Fibroblast of skin of scalp (primary cell): ENCODE measurements around the gene QSOX1.
A peak's percentile ranks its signal among the peaks of the same experiment; 100 is the strongest.

Experiments used
- DNase-seq: peaks from one replicate; pipeline ENCODE4 v3.0.0-alpha.2; 2013

The QSOX1 gene

DNA sequence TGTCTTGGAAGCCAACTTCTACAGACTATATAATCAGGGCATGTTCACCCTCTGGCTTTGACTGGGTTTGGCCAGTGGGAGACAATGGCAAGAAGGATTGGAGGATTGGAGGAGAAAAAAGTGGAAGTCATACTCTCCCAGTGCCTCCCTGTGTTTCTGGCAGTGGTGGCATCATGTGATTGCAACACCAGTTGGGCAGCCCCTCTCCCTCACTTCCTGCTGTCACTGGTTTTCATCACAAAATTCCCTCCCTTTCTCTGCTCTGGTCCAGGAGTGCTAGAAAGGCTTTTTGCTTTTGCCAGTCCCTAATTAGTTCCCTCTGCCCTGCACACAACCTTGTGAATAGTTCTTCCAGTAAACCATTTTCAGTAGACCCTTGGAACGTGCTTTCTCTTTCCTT is 3.7 kb upstream of the QSOX1 start:
- peak; percentile 46 for DNase-seq

DNA sequence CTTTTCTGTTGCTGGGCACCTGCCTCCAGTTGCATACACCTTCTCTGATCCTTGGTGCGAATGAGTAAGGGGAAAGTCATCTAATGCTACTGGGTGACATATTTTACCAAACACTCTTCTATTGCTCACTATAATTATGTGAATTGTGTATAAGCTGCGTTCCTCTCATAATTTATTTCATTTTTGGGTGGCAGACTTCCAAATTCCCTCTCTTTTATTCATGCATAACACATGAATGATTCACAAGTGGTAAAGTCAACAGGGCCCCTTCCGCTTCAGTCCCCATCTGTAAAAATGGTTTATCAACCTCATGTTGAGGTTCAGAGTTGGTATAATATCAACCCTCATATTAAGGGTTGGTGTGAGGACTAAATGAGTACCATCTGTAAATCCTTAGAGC is 3.2 kb upstream of the QSOX1 start:
- DNase-seq: peak; percentile 96

DNA sequence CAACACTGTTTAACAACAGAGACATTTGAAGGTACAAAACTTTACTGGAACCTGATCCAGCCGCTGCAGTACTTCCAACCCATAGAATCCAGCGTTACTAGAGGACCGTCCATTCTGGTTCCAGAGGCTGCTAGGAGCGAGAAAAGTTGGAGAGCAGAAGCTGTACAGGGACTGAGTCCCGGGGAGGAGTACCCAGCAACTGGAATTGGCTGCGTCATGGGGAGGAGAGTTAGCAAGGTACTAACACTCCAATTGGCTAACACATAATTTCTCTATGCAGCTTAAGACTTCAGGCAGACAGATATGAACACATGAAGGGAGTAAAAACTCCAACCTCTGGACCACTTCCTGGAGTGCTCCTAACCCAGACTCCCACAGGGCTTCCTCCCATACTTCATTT is 2.1 kb upstream of the QSOX1 start:
- no peak for DNase-seq

DNA sequence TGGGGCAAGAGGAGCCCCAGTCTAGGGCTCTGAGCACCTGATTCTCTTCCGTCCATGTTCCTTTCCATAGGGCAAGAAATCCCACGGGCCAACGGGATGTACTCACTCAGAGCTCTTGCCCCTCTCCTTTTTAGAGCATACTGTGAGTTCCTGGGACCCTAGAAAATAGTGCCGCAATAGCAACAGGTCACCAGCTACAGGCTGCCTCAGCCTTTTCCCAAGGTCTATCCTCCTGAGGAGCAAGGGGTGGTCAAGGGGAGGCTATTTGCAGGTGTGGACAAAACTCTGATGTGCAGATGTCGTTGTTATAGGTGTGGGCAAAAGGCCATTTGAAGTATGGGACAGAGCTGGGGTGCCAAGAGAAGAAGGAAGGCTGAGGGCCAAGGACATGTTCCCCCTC is 1.6 kb upstream of the QSOX1 start:
- DNase-seq: no peak

DNA sequence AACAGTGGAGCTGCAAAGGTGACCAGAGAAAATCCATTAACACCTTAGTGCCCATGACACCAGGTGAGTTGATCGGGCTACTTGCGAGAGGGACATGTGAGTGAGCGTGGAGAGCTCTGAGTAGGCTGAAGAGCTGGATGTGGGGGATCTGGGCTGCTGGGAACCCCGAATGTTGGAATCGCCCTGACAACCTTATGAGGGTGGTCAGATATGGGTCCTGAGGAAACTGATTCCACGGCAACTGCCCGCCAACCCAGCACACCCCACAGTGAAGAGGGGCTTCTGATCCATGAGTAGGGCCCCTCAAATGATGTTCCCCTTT is 705 bp upstream of the QSOX1 start:
- DNase-seq: no peak

DNA sequence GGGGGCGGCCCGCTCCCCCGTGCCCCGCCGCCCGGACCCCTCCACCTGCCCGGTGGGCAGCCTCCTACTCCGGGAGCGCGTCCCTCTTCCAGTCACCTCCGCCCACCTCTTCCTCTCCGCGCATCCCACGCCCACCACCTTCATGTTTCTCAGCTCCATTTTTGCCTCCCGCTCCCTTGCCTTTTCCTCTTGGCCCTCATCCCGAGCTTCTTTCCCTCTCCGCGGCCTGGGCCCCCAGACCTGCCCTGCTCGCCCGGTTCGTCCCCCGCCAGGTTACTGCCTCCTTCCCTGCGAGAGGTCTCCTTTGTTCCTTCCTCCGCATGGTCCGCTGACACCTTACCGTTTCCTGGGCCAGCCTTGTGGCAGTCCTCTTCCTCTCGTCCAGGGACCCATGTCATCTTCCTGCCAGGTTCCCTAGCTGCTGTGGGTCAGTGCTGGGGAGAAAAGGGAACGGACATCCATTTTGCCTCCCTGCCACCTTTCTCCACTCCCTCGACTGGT is 563 bp downstream of the QSOX1 start:
- DNase-seq: no peak

DNA sequence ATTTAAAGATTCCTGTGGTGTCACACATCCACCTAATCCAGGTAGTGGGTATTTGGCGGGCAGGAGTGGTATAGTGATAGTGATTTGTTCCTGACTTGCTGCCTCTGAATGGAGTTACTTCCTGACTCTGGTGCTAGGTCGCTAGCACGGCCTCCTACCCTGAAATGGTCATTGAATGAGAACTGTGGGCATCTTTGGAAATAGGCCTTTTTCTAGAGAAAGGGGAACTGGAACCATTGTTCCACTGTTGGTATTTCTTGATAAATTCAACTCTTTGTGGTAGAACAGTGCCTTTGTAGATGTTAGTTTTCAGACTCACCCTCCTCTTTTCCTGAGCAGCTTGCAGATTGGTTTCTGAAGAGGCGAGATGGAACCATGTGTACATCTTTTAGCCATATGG is 1.5 kb downstream of the QSOX1 start:
- DNase-seq: no peak

DNA sequence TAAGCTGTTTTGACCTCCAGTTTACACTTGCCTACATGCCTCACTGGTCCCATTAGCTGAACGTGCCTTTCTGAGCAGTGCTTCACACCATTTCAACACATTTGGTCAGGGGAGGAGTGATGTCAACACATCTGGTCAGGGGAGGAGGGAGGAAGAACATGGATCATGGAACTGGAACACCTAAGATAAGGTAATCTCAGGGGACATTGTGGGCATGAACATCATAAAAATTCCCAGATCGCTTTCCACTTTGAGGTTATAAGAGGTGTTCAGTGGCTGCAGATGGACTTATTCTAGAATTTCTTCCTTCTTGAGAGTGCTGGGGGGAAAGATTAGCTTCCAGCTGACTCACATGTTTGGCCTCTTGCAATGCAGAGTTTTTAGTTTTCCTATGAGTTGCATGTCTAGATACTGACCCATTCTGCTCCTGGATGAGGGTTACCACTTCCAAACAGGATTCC is 2.0 kb downstream of the QSOX1 start:
- peak; percentile 76 for DNase-seq

DNA sequence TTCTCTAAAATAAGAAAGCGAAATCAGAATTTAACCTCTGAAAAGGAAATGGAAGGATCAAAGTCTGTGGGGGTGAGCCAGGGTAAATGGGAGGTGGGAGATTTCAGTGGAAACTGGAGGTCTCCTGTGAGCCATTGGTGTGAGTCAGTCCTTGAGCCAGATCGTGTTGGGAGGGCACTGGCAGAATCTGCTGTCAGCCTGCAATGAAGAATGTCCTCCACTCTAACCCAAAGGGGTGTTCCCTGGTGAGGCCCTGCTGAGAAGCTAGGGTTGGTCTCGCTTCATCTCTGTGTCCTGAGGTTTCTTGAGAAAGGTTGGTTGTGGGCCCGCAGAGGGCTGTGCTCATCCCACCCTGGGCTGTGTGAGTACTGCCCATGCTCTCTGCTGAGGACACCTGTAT is 2.4 kb downstream of the QSOX1 start:
- peak; percentile 64 for DNase-seq

DNA sequence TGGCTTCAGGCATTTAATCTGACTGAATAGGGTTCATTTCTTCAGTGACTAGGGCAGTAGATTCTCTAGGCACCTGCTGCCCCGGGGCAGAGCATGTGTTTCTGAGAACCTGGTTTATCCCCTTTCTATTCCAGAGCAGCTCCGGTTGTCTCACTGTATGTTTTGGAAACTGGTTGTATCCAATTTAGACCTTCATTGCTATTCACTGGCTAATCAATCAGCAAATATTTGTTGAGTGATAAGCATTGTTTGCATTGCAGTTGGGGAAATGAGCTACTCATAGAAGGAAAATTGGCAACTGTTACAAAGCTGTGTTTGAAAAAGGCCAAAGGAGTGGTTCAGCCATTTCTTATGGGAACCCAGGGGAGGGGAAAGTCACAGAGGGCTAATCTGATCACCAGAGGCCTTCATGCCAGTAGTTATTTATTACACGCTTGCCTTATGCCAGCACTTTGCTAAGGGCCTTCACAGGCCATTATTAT is 2.9 kb downstream of the QSOX1 start:
- no peak for DNase-seq

DNA sequence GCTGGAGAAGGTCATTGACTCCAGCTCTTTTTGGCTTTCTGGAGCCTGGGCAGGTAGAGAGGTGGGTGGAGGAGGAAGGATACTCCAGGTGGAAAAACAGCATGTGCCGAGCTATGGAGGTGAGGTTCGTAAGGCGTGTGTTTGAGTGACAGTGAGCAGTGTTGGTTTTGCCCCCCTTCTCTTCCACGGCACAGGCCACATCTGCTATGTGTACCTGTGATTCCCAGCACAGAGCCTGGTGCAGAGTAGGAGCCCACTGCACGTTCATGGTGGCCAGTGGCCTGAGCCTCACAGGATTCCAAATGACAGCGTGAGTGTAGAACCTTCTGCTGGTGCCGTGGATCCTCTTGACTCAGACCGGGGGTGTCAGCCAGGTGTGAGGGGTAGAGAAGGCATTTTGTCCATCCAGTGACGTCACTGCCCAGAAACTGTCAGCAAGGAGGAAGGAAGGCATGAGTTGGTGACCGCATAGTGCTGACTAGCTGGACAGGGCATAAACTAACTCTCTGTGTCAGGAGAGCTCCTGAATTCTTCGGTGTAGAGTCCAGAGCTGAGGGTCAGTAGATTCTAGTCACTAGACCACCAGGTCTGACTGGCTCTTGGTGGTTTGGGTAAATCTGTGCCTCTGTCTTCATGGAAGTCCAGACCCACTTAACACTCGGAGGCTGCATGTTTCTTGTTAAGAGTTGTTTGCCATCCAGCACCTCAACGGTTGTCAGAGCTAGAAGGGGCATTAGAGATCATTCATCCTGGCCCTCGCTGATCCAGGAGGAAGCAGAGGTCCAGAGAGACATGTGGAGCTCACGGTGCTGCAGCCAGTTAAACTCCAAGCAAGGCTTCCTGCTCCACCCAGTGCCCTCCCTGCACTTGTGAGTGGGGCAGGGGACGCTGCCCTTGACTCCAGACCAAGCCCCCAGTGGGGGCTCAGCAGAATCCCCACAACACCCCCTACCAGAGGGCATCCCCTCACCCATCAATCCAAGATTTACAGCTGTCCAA is 3.8 kb downstream of the QSOX1 start:
- DNase-seq: no peak

DNA sequence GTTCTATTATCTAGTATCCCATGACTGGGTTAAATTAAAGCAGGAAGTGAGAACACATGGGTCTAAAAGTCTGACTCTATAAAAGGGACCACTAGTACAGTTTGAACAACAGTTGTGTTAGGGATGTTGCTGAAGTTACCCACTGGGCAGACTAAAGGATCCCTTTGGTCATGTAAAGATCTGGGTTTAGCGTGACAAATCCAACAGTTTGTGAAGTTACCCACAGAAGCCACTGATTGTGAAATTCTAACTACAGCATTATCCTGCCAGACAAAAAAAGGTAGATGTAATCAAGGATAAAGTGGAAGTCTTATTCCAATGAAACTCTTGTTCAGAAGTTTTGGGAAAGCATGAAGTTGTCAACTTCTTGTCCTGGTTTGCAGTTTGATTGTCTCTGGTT is 5.7 kb downstream of the QSOX1 start:
- DNase-seq: no peak

DNA sequence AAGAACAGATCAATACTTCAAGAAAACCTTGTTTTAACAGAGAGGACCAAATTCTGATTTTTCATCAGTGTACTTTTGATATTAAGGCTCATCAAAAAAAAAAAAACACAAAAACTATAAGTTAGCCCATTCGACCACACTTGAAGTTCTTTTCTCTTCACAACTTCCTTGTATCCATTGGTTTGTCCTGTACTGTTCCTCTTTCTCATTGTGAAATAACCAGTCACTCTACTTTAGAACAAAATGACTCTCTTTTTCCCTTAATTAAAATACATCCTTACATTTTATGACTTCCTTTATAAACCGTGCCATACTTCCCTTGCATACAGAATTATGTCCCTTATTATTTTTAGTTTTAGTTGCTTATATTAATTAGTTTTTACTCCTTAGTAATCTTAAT is 8.4 kb downstream of the QSOX1 start:
- DNase-seq: no peak

DNA sequence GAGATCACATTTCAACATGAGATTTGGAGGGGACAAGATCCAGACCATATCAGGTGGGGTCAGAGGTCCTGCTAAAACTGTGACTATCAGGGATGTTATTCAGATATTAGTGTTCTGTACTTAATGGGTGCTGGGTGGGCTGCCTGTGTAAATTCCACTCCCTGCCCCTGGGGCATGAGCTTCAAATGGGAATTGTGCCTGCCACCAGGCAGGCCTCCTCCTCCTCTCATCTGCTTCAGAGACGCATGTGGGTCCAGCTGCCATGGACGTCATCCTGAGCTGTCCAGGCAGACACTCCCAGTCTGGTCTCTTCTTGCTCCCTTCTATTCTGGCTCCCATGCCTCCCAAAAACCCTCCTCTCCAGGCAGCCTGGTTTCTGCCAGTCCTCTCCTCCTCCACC is 10.4 kb downstream of the QSOX1 start:
- DNase-seq: no peak

DNA sequence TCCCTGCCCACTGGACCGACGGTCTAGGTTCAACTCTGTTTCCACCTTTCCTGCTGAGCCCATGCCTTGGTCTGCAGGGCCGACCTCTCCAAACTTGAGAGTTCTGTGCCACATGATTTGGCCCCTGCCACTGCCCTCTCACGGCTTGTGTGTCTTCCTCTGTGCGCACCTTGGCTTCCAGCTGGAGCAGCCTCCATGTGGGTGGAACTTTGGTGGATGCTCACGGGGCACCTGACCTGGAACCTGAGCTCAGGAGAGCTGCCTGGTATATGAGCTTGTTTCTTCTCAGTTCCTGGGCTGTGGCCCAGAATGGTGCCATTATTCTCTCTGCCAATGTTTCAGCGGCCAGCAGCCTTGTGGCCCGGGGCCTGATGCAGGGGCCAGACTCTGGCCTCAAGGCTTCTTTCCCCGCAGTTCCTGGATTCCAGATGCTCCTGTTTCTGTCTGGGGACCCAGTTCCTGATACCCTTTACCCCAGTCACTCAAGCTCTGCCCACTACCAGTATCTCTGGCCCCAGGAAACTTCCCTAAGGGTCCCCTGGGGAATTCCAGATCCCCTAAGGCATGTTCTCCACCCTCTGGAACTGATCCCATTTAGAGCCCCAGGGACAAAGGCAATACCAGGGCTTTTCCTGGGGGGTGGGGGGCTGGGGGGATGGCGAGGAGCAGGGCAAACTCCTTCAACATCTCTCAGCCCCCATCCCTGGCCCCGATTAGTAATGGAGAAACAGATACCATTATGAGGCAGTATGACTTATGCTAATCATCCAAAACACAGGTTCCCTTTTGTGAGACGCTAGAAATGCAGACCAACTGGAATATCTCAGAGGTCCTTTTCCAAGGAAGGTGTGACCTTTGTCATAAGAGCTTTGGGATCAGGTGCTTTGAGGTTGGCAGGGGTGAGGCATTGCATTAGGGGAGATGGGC is 11.1 kb downstream of the QSOX1 start:
- DNase-seq: no peak

DNA sequence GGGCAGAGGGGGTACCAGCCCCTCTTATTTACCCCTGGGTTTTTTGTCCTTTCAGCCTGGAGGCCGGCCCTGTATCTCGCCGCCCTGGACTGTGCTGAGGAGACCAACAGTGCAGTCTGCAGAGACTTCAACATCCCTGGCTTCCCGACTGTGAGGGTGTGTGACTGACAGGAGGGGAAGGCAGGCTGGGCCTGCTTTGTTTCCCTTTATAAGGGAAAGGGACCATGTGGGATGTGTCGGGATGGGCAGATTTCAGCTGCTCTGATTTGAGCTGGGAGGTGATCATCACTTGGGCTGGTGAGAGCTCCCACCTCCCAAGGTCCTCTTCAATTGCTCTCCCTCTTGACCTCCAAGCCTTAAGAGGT is 11.7 kb downstream of the QSOX1 start:
- DNase-seq: no peak

DNA sequence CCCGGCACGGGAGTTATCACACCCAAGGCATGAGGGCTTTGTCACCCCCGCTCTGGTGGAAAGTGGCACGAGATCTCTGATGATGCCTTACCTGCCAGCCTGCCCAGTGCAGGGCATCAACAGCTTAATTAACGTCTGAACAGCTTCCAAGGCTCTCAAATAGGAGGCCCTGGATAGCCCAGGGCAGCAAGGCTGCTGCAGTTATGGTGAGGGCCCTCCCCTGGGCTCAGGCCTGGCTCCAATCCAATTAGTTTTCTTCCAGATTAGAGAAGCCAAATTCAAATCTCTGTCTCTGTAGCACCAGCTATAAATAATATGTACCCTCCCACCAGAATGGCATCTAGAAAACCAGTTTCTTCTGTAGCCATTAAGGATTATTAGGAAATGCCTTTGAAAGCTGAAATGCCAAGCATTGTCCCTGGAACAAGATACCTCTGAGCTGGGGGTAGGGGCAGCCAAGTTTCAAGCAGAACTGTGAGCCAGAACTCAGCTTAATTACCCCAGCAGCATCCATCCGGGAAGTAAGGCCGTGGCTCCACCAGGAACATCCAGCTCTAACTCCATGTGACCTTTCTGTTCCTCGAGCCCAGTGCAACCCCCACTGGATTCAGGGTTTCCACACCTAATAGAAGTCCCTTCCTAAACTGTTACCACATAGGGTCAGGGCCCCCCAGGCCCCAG is 12.5 kb downstream of the QSOX1 start:
- no peak for DNase-seq

DNA sequence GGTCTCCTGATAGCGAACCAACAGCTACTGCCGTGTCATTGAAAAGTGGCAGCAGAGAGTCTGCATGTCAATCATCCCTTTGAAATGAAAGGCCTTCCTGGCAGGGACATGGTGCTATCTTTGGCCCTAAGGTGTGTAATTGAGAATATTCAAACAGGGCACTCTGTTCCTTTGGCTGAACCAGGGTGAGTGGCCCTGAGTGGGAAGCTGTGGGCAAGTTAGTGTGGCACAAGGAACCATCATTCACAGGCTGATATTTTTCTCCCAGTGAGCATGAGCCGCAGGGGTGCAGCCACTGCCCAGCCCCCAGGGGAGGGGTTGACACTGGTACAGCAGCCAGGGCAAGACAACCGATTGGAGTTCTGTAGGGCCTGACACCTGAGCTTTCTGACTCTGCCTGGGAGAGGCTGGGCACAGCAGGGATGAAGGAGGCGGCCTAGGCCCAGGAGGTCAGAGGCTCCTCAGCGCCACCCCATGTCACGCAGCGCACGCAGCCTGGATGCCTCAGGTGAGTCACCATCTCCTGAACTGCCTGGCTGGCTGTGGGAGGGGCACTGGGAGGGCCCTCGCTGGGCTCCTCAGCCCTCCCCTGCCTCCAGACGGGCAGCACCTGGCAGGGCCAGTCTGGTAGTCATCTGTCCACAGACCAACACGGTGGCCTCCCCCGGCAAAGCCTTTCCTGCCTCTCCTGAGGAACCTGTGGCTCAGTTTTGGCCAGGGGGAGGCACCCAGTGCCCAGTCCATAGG is 13.2 kb downstream of the QSOX1 start:
- no peak for DNase-seq

DNA sequence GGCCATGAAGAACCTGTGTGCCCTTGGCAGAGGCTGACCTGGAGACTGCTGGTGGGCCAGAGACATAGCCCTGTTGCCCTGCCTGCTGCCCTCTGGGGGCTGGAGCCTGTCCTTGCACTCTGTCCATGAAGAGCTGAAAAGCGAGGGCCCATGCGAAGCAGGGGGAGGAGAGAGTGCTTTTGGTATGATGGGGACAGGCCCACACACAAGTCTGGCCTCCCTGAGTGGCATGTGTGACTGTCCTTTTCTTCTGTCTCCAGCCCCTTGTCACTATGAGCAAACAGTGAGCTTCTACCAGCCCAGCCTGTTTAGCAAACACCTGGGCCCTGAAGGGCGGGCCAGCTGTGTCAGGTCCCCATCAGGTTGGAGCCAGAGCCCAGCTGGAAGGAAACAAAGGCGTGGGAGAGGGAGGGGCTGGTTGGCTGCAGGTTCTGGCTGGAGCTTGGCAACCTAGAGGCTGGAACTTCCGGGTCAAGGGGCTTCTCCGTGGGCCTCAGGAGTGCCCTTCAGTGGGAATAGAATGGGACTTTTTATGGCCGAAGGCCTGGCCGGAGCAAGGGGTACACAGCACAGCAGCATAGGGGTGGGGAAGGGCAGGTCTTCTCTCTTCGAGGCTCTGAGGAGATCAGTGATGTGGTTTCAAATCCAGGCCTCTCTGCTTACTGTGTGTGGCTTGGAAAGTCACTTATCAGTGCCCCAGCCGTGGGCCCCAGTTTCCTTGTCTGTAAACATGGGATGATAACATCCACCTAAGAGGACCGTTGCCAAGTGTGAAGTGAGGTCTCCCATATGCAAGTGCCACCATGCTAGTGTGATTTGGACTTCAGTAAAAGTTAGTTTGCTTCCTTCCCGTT is 14.3 kb downstream of the QSOX1 start:
- DNase-seq: peak; percentile 47

DNA sequence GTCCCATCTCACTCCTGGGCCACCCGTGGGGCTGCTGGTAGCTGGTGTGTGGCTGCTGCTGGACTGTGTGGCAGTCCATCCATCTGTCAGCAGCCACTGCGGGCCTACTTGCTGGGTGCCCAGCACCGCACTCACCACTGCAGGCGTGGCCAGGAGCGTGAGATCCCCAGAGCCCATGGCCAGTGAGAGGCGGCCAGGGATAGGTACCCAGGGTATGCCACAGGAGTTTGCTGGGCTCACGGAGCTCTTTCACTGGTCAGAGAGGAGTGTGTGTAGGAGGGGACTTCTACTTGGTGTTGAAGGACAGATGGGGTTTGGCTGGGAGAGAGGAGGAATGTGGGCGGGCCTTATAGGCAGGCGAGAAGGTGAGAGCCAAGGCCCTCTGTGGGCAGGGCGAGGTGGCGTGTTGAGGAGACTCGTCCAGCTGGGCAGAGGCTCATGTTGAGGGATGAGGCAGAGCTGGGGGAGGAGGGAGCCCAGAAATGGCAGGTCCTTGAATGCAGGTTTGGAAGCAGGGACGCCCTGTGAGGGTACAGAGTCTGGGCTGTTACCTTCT is 15.0 kb downstream of the QSOX1 start:
- DNase-seq: no peak
